Motor neuron (in vitro differentiated cells): ENCODE measurements around the gene TIAM1. TPM values are rescaled to one million over a fixed set of nuclear protein-coding genes. Genes with fewer than 3 reads are reported as not detected.

ENCODE experiments used
- ATAC-seq, 8 experiments: fragments of 200-7000 bp; cut with Tn5 transposase; replicated peaks in 6 of 8; 2 replicates each; pipeline ENCODE4 v1.8.0; 2021; ENCODE audit warnings: mild to moderate bottlenecking in 8 of 8, moderate library complexity in 8 of 8
- H3K27ac ChIP-seq, 2 donors: fragments of 250-450 bp; sonication (Bioruptor Pico); 2 replicates each; pipeline ENCODE4 v1.9.0; 2021; ENCODE audit warnings: antibody characterized with exemption in 2 of 2, mild to moderate bottlenecking in 2 of 2, moderate library complexity in 1 of 2
- H3K4me1 ChIP-seq, 2 donors: fragments of 250-450 bp; sonication (Bioruptor Pico); replicated peaks in 1 of 2; 2 replicates each; pipeline ENCODE4 v1.6.1; 2021; ENCODE audit warnings: antibody characterized with exemption in 2 of 2, mild to moderate bottlenecking in 2 of 2, moderate library complexity in 1 of 2
- H3K4me3 ChIP-seq, 5 donors: fragments of 250-450 bp; sonication (Bioruptor Pico); 2 replicates each; pipeline ENCODE4 v1.9.0; 2021; ENCODE audit warnings: antibody characterized with exemption in 5 of 5, mild to moderate bottlenecking in 5 of 5, moderate library complexity in 4 of 5
- WGBS, 10 experiments: fragments of 450-650 bp; shearing (Covaris generic); methylation state at CpG; one replicate each; pipeline ENCODE4 v1.0.0; 2022; 5-methylcytosine and 5-hydroxymethylcytosine counted together
- in situ Hi-C, 9 experiments: fragments of 400-800 bp; cut with MboI; loops; one replicate each; pipeline ENCODE4 v1.15.0; 2021; ENCODE audit warnings: low sequenced_read_pairs in 9 of 9, low pct_unique_long_range_greater_than_20kb in 2 of 9; ENCODE audit not compliant: unreplicated experiment in 9 of 9
- total RNA-seq, 8 experiments: library from RNA; unstranded; fragments of 300-600 nt; gene quantifications; 2 replicates each; pipeline versions ENCODE4 v1.2.3 to v1.2.4, GENCODE V29; 2022

Gene TIAM1
- total RNA-seq, 8 experiments from 2014 or later = 1.6 to 70.7 (median 18.7) TPM

DNA sequence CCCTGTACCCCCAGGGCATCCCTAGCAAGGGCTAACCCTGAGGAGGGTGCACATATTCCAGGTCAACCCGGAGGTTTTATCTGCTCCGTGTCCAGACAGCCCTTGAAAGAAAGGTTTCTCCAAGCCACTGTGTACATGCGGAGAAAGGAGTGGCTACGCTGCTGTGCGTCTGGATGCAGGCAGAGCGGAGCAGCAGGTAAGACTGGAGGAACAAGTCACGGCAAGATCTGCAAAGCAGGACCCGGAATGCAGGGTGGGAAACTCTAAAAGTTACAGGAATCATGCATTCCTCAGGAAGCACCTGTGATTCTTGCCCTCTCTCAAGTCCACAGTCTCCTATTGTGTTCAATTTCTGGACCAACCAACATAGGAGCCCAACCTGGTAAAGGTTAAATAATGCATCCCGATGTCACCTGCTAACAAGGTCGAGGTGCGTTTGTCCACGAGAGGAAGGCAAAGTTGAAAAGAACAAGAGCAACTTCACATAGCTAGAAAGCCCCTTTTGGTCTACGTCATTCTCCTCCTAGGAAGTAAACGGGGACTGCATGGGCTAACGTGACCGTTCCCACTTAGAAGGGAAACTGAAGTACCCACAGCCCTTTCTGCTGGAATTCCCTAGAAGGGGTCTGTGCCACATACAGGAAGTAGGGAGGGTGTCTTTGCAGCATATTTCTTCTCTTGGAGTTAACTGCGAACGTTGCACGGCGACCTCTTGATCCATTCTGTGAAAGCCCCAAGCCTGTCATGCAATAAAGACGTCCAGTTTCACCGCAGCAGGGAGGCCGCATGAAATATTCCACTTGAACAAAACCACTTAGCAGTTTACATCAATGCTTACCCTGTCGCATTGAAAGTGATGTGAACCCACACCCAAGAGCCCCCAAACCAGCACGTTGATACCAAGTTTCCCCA, 5.8 kb downstream of the TIAM1 start:
- WGBS, 10 experiments = 32 to 95% (median 85%) methylated on average over 4 to 16 of the region's 25 CpGs; no CpG with 5 or more reads in 1 of the 10 experiments
- Histone ChIP-seq H3K4me1 (peaks cover 12 to 18% of the 10 kb centered on the region in 2 donors), H3K4me3 (no peak overlapping the region), H3K27ac (no peak overlapping the region)
- in situ Hi-C loops = loop anchor here in 3 of 9 experiments (10.0 to 25.0 kb wide), 2 partner anchors 143 to 249 kb away; no protein-coding TSS in a partner anchor
- peak in 1 of 8 experiments; percentile 60 for ATAC-seq

DNA sequence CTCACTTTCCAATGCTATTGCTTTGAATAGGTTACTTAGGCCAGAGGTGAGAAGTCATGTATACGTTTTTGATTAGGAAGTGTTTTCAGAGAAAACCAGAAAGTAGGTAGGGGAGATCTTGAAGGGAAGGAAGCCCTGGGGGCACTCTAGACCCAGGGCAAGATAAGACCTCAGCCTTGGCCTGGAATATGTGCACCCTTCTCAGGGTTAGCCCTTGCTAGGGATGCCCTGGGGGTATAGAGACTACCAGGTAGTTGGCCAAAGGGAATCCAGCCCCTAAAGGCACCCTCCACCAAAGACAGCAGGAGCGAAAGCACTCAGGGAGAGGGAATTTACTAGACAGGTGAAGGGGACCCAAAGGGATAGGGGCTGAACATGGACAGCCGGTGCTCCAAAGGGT, 7.0 kb downstream of the TIAM1 start:
- in situ Hi-C loops = loop anchor here in 3 of 9 experiments (10.0 to 25.0 kb wide), 2 partner anchors 142 to 250 kb away; no protein-coding TSS in a partner anchor
- no peak for ATAC-seq
- no peak overlapping the region for H3K27ac ChIP-seq

DNA sequence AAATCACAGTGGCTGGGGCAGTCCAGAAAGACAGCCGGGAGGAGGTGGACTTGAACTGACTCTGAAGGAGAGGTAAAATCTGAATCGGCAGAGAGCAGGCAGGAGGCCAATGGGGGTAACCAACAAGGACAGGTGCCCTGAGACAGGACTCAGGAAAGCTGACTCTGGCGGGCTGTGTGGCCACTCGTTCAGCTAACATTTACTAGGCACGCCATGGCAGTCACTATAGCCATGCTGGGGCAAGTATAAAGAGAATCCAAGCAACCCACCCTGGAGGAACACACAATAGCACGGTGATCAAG, 7.4 kb downstream of the TIAM1 start:
- WGBS, 10 experiments = 69 to 100% (median 88%) methylated on average over 1 to 4 of the region's 6 CpGs; no CpG with 5 or more reads in 4 of the 10 experiments
- Histone ChIP-seq H3K4me3 (no peak overlapping the region), H3K27ac (no peak overlapping the region), H3K4me1 (peaks cover 7 to 12% of the 10 kb centered on the region in 2 donors)
- in situ Hi-C loops = loop anchor here in 3 of 9 experiments (10.0 to 25.0 kb wide), 2 partner anchors 142 to 251 kb away; no protein-coding TSS in a partner anchor
- no peak for ATAC-seq

More for the DNA sequence above, 7.0 kb downstream of the TIAM1 start:
- H3K4me1 ChIP-seq = peaks cover 7 to 12% of the 10 kb centered on the region in 2 donors
- 0 to 100% (median 100%) methylated on average over 1 to 2 of the region's 3 CpGs; no CpG with 5 or more reads in 4 of the 10 experiments for WGBS, 10 experiments
- no peak overlapping the region for H3K4me3 ChIP-seq

DNA sequence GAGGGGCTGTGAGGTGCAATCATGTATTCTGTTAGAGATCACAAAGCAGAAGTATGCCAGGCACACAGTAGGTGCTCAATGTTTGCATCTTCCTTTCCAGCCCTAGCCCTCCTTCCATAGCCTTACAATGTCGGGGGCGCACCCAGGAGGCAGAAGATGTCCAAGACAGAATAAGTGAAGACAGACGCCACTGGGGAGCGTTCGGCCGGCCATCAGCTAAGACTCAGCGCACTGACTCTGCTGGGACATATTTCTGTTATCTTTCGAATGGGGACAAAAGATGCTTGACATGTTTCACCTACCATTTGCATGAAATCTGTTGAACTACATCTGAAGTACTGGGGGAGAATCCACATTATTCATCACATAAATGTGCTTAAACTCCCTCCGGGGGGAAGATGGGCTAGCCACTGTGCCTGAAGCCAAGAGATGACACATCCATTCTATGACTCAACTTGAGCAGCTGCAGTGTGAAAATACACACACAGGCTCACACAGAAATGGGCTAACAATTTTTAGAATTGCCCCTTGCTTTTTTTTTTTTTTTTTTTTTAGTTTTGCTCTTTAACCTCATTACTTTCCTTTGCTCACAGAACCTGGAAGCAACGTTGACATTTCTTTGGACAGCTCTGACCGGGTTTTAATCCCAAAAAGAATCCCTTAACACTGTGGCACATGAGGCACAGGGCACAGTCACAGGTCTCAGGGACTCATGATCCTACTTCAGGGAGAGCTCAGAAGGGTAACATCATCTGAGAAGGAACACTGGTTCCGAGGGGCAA, 7.9 kb downstream of the TIAM1 start:
- 11 to 100% (median 90%) methylated on average over 2 to 12 of the region's 12 CpGs for WGBS, 10 experiments
- in situ Hi-C loops = loop anchor here in 3 of 9 experiments (10.0 to 25.0 kb wide), 2 partner anchors 141 to 251 kb away; no protein-coding TSS in a partner anchor
- Histone ChIP-seq H3K27ac (peak overlapping the region in 1 of 2 donors; percentile 23), H3K4me3 (no peak overlapping the region), H3K4me1 (peaks cover 7 to 12% of the 10 kb centered on the region in 2 donors)
- ATAC-seq = peak; percentile 40 to 98 (median 67)

DNA sequence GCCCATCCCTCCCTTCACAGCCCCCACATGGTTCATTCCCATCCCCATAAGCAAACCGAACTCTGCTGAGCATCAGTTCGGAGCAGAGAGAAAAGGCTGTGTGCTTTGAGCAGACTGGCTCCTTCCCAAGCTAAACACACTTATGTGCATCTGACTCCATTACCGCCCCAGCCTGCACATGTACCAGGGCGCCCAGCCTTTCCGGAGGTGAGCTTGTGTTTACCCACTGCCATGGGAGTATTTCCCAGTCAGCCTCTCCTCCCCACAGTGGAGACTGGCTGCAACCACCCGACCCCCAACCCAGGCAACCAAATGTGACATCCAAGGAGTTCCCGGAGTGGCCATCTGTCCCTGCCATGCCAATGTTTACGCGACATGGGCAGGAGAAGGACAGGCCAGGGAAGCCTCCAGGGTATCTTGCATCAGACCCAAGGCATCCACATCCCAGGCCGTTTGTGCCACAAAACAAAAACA, 9.4 kb downstream of the TIAM1 start:
- 80 to 100% (median 93%) methylated on average over 1 to 6 of the region's 10 CpGs; no CpG with 5 or more reads in 2 of the 10 experiments for WGBS, 10 experiments
- in situ Hi-C loops = loop anchor here in 3 of 9 experiments (10.0 to 25.0 kb wide), 2 partner anchors 140 to 253 kb away; no protein-coding TSS in a partner anchor

DNA sequence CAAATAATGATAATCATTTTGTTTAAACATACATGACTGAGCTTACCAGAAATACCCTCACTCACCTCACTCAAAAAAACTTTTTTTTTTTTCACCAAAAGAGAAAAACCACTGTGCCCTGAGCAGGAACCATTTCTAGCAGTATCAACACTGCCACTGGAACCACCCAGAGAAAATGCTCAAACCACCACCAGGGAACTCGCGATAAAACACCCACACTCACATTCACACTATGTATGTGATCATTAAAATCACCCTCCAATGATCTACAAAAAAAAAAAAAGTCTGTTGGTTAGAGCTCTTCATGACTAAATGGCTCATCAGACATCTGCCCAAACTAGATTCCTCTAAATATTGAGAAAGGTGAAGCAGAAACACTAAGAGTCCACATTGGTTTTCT, 11.5 kb downstream of the TIAM1 start:
- no peaks in the 10 kb centered on the region for H3K4me1 ChIP-seq
- H3K27ac ChIP-seq = no peak overlapping the region
- H3K4me3 ChIP-seq = no peak overlapping the region
- ATAC-seq = no peak
- in situ Hi-C loops = loop anchor here in 3 of 9 experiments (10.0 to 25.0 kb wide), 2 partner anchors 138 to 255 kb away; no protein-coding TSS in a partner anchor
- 58 to 85% (median 79%) methylated on average over 2 of the region's 2 CpGs; no CpG with 5 or more reads in 6 of the 10 experiments for WGBS, 10 experiments

More for the DNA sequence above, 9.4 kb downstream of the TIAM1 start:
- peak in 3 of 8 experiments; percentile 15 to 89 (median 24) for ATAC-seq
- Histone ChIP-seq H3K4me1 (peaks cover 7 to 12% of the 10 kb centered on the region in 2 donors), H3K4me3 (no peak overlapping the region), H3K27ac (no peak overlapping the region)

DNA sequence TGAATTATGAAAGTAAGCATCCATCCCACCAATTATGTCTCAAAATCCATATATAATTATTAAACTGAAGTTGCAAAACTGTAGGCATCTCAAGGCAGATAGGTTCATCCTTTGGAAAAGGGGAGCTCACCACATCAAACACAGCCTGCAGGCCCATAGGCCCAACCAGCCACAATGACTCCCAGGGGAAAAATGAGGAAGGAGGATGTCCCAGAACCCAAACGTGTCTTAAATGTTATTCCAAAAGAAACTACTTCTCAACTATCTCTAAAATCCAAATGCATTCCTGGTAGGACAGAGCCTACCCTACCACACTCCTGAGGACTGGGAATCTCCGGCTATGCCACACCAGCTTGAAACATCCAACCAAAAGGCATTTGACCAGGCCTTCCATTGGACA, 12.8 kb downstream of the TIAM1 start:
- Histone ChIP-seq H3K4me3 (no peak overlapping the region), H3K27ac (no peak overlapping the region), H3K4me1 (no peaks in the 10 kb centered on the region)
- in situ Hi-C loops = loop anchor here in 3 of 9 experiments (10.0 to 25.0 kb wide), 2 partner anchors 136 to 256 kb away; no protein-coding TSS in a partner anchor
- ATAC-seq = no peak
- WGBS, 10 experiments = 0 to 100% (median 100%) methylated on average over 1 of the region's 2 CpGs; no CpG with 5 or more reads in 5 of the 10 experiments

DNA sequence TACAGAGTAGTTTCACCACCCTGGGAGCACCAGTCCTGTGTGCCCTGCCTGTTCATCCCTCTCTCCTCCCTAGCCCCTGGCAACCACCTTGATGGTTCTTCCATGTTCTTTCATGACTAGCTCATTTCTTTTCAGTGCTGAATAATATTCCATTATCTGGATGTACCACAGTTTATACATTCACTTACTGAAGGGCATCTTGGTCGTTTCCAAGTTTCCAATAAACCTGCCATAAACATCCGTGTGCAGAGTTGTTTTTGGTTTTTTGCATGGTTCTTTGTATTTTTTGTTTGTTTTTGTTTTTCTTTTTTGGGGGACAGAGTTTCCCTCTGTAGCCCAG, 13.9 kb downstream of the TIAM1 start:
- no peak overlapping the region for H3K4me3 ChIP-seq
- 44 to 100% (median 89%) methylated on average over 1 to 2 of the region's 2 CpGs; no CpG with 5 or more reads in 2 of the 10 experiments for WGBS, 10 experiments
- in situ Hi-C loops = loop anchor here in 3 of 9 experiments (10.0 to 25.0 kb wide), 2 partner anchors 135 to 257 kb away; no protein-coding TSS in a partner anchor
- no peak overlapping the region for H3K27ac ChIP-seq
- H3K4me1 ChIP-seq = no peaks in the 10 kb centered on the region
- no peak for ATAC-seq

DNA sequence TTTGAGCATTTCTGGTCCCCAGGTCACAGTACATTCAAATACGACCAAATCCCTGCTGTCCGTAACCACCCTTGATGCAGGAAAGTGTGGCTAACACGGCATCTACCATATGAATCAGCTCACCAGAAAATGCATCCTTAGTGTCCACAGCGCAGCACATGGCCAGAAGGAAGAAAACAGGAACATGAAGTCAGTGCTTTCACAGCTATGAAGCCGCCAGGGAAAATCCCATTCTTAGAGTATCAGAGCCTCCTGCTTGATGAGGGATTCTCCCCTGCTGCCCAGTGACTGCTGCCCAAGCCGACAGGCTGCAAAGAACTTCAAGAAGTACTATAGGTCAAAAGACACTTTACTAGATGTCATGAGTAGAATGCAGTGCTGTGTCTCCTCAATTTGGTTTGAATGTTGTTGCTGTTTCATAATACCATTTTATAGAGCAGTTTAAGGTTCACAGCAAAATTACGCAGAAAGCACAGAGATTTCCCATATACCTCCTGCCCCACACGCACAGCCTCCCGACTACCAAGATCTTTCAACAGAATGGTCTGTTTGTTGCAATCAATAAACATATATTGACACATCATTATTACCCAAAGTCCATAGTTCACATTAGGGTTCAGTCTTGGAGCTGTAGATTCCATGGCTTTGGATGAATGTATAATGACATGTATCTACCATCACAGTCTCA, 14.5 kb downstream of the TIAM1 start:
- WGBS, 10 experiments = 25 to 100% (median 91%) methylated on average over 2 to 9 of the region's 9 CpGs; no CpG with 5 or more reads in 1 of the 10 experiments
- no peaks in the 10 kb centered on the region for H3K4me1 ChIP-seq
- no peak overlapping the region for H3K27ac ChIP-seq
- no peak for ATAC-seq
- no peak overlapping the region for H3K4me3 ChIP-seq
- in situ Hi-C loops = loop anchor here in 3 of 9 experiments (10.0 to 25.0 kb wide), 2 partner anchors 135 to 258 kb away; no protein-coding TSS in a partner anchor

DNA sequence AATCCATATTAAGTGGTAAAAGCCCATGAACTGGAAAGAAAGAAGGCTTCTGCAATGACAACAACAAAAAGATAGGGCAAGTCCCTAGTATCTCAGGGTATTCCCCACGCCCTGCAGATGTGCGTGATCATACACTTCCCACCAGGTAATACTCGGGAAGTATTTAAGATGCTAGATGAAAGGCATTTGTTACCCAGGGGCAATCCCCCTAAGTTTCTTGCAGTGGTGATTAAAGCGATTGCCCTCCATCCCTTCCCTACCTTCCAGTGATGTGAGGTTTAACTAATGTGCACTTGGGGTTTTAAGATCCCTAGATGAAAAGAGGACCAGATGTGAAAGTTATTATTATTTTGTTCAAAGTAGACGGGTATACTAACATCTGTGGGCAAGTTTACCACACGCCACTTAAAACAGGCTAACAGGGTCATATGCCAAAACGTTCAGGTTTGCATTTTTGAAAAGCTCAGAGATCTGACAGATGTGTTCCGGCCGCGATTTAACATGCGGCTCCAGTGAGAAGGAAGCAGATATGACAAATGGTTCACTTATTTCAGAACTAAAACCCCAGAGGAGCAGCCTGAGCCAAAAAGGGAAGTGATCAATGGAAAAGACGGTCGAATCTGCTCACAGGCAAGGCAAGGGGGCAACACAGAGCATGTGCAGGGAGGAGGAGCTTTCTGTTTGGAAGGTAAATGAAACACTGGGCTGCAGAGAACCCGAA, 17.4 kb downstream of the TIAM1 start:
- no peaks in the 10 kb centered on the region for H3K4me1 ChIP-seq
- WGBS, 10 experiments = 0 to 88% (median 65%) methylated on average over 3 to 11 of the region's 14 CpGs; no CpG with 5 or more reads in 1 of the 10 experiments
- in situ Hi-C loops = loop anchor here in 3 of 9 experiments (25.0 kb wide), 1 partner anchor 261 kb away; no protein-coding TSS in a partner anchor
- no peak overlapping the region for H3K27ac ChIP-seq
- peak in 2 of 8 experiments; percentile 32 to 53 for ATAC-seq
- H3K4me3 ChIP-seq = no peak overlapping the region

DNA sequence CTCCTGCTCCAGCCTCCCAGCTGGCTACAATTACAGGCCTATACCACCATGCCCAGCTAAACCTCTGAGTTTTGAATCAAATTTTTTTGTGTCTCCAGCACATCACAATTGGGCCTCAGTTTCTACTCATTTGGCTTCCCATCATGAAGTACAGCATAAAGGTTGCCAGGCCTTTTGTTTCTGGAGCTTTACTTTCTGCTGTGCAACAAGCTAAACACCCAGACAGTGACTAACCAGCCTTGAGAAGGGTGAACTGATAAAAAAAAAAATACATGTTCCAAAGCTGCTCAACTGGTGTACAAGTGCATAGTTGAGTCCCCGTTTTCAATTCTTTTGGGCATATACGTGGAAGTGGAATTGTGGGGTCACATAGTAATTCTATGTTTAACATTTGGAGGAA, 25.1 kb downstream of the TIAM1 start:
- no peak for ATAC-seq
- Histone ChIP-seq H3K4me3 (no peak overlapping the region), H3K27ac (no peak overlapping the region), H3K4me1 (no peaks in the 10 kb centered on the region)
- in situ Hi-C loops = no loop called here
- 0 to 100% (median 96%) methylated on average over 2 of the region's 2 CpGs; no CpG with 5 or more reads in 5 of the 10 experiments for WGBS, 10 experiments
